NCI-H345 (cell line): ENCODE data around the gene ARHGAP6.

Experiments
- DNase-seq: peaks from one replicate; lab custom pipeline; 2025; lab: John Stamatoyannopoulos, UW

The ARHGAP6 gene

DNA sequence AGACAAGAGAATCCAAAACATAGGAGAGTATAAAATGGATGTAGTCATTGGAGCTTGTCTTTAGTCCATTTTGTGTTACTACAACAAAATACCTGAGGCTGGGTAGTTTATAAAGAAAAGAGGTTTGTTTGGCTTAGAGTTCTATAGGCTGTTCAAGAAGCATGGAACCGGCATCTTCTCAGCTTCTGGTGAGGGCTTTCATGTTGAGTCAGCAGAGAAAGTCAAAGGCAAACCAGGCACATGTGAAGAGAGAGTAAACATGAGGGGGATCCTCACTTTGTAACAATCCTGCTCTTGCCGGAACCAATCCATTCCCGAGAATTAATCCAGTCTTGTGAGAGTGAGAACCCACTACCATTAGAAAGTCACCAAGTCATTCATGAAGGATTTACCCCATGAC is 562.7 kb downstream of the ARHGAP6 start:
- no peak for DNase-seq

DNA sequence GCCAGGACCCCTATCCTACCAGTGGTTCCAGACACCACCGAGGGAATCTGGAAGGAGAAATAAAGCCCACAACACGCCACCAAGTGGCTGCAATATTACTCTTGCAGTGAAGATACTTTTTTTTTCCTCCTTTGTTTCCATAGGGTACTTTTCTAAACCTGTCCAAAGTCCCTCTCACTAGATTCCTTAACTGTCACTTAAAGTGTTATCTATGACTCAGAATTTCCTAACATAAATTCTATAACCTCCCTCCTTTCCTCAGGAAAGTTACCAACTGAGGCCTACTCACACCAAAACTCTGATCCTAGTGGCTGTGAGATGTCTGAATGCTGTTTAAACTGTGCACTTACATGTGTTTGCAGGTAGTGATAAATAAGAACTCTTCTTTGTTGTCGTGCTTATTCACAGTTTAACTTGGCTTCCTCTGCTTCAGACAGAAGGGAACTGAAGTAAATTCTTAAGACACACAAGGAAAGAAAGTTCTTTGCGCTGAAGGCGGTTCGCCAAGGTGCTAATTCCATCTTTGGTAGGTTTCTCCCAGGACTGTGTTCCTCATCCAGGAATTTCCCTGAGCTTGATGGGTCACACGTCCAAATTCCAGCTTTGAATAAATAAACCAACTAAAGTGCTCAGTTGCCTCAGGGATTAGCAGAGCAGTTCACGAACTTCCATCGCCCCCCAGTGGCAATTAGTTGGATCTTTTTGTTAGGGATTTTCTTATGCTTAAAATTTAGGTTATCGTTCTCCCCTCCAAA is 565.3 kb downstream of the ARHGAP6 start:
- DNase-seq, result peak; percentile 40

DNA sequence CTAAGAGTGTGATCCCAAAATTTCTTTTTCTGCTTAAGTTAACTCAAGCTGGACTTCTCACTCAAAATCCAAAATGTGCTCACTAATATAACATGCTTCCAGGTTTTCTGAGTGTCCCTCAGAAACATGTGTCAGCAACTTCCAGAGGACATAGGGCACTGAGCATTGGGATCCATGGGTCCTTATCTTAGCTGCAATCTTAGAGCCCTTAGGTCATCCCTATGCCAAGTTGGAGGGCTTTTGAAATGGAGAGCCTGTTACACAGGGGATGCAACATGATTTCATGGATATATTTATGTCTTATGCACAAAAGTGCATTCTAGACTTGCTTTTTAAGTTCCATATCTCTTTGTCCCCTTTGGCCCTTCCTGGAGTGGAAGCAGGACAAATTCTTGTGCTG is 566.3 kb downstream of the ARHGAP6 start:
- DNase-seq, result no peak

DNA sequence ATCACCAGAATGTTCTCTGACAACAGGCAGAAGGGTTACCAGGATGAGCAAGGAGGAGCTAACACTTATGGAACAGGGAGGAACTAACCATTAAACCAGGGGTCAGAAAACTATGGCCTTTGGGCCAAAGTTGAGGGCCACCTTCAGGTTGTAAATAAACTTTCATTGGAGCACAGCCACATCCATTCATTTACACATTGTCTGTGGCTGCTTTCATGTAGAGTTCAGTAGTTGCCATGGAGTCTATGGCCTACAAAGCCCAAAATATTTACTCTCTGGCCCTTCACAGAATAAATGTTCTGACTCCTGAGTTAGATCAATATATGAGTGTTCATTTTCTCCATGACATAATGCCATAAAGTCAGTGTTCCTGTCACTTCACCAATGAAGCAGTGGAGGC is 567.8 kb downstream of the ARHGAP6 start:
- DNase-seq, result peak; percentile 21

DNA sequence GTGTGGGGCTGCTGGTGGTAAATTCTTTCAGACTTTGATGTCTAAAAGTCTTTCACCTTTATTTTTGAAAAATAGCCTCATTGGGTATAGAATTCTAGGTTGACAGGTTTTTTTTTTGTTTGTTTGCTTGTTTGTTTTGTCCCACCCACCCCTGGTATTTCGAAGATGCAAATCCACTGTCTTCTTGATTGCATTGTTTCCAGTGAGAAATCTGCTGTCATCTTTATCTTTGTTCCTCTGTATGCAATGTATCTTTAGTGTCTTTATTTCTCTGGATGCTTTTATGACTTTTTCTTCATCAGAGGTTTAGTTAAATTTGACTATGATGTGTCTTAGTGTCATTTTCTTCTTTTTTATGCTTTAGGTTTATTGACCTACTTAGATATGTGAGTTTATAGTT is 575.9 kb downstream of the ARHGAP6 start:
- DNase-seq, result no peak
